ENCODE data around the gene WDR76. TPM values are rescaled to one million over a fixed set of nuclear protein-coding genes. Genes with fewer than 3 reads are reported as not detected.
A peak's percentile ranks its signal among the peaks of the same experiment; 100 is the strongest.

WDR76 gene
- total RNA-seq, 1 experiment from 2014 or later = 43.2 TPM

GRCh38 chr15:43877371-43877770 lies 50.6 kb downstream of the WDR76 start:
- DNase-seq (ENCODE audit: low read depth) = no peak

- no peak for DNase-seq (ENCODE audit: low read depth)
Measured at GRCh38 chr15:43878446-43878845, 51.6 kb downstream of the WDR76 start.

GRCh38 chr15:43879386-43880355 lies 52.9 kb downstream of the WDR76 start:
- DNase-seq (ENCODE audit: low read depth) = no peak

DNA sequence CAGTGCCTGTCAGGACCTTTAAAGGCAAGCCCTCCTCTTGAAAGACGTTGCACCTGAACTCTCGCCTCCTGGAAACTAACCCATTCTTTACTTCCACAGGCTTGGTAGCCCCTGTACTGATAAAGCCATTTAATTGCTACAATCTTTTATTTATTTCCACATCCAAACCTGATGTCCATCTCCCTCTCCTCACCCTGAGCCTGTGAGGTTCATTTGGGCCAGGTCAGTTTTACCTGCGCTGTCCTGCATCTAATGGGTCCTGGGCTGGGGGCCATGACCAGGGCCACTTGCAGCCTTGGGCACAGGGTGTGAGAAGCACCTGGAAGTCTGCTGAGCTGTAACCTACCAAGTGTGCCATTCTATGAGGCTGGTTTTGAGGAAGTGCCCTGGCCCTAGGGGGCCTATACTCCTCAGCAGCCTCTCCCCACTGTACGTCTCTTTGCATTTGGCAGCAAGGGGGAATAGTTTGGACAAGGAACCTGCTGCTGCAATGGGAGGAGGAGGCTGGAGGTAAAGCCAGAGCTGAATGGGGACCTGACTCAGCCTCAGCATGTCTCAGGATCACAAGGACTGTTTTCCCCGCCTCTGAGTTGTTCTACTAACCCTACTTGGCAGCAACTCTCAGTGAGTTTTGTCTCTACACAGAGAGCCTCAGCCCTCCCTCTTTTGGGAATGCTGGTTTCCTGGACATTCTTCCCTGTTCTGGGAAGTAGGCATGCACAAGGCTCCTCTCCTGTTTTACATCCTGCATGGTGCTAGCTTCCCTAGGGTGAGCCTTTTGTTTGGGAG lies 53.8 kb downstream of the WDR76 start:
- no peak for DNase-seq (ENCODE audit: low read depth)

GRCh38 chr15:43881245-43881644 lies 54.4 kb downstream of the WDR76 start:
- no peak for DNase-seq (ENCODE audit: low read depth)

- DNase-seq (ENCODE audit: low read depth) = no peak
Measured at GRCh38 chr15:43881944-43882343, 55.1 kb downstream of the WDR76 start.

- DNase-seq (ENCODE audit: low read depth) = no peak
Measured at GRCh38 chr15:43883571-43883970, 56.8 kb downstream of the WDR76 start.

GRCh38 chr15:43886558-43886957 lies 59.8 kb downstream of the WDR76 start:
- DNase-seq (ENCODE audit: low read depth) = no peak

DNA sequence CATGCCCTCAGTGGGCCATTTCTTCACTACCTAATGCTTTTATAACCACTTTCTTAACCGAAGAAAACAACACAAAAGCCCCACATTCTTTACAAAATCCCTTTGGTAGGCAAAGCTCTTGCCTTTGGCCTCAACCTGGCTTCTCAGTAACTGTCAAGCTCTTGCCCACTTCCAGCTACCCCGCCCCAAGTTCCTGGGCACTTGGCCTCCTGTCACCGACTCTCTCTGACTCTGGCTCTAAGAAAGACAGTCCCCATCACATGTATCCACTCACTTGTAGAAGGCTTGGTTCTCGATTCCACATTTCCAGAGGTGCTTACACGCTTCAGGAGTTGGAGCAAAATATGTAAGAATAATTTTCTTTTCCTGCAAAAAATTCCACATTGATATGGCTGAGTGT lies 61.1 kb downstream of the WDR76 start:
- no peak for DNase-seq (ENCODE audit: low read depth)

GRCh38 chr15:43889042-43889441 lies 62.2 kb downstream of the WDR76 start:
- no peak for DNase-seq (ENCODE audit: low read depth)

DNA sequence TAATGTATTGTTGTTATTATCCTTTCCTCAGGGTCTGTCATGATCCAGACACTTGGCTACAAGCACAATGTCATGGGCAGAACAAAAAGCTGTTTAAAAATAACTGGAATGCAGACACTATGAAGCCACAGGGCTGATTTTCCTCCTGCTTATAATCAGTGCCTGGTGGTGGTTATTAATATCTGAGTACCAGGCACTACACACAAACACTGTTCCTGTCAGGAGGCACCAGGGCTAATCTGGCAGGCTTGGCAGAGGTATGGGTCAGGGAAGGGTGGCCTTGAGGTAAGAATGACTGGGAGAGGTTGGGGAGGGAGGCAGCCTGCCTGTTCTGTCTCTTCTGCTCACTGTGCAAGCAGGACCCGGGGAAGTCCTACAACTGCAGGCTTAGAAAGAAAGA lies 67.2 kb downstream of the WDR76 start:
- no peak for DNase-seq (ENCODE audit: low read depth)

DNA sequence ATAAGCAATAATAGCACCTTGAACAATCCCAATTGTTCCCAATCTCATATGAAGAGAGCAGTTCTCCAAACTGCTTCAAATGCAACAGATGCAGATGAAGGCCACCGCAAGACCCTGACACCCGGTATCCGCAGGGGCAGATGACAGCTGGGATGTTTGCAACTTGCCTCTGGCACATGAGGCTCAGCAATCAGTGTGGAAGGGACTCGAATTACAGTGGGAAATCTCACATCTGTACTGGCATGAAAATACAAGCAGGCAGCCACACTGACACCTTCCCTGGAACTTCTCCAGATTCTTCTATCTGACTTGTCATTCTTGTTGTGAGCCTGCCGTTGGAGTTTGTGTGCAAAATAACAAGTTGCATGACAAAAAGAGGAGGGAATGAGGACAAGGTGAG lies 68.8 kb downstream of the WDR76 start:
- DNase-seq (ENCODE audit: low read depth) = no peak

- DNase-seq (ENCODE audit: low read depth) = no peak
Measured at GRCh38 chr15:43896543-43896942, 69.7 kb downstream of the WDR76 start.

GRCh38 chr15:43898891-43899290 lies 72.1 kb downstream of the WDR76 start:
- no peak for DNase-seq (ENCODE audit: low read depth)

DNA sequence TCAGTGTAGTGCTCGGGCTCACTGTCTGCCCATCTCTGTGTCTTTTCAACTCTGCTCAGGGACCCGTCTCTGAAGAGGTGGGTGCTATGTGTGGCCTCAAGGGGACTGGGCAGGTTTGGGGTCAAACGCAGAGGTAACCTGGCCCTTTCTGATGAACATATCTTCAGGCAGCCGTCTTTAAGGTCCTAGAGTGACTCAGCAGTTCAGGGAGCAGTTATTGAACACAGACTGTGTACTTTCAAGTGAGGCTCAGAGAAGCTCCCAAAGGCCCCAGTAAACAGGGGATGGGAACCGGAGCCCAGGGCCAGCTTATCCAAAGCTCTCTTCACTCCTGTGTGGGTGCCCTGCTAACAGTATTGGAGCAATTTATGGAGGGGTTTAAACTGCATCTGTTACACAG lies 73.1 kb downstream of the WDR76 start:
- no peak for DNase-seq (ENCODE audit: low read depth)

GRCh38 chr15:43900996-43901395 lies 74.2 kb downstream of the WDR76 start:
- no peak for DNase-seq (ENCODE audit: low read depth)

GRCh38 chr15:43901495-43901894 lies 74.7 kb downstream of the WDR76 start:
- DNase-seq (ENCODE audit: low read depth) = no peak

DNA sequence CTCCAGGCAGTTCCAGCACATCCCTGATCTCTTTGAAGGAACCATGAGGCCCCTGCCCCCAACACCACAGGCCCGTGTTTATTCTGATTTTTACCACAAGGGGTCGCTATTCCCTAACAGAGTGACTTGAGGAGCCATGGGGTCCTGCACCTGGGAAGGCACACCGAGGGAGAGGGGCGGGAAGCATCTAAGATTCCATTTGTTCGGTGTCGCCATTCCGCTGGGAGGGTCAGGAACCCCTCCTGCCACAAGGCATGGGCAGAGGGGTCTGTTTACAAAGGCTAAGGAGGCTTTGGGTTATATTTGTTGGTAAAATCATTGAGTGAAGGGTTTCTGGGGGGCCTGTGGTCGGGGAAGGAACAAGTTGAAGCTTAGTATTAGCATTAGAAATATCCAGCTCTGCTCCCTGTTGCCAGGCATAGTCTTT lies 77.1 kb downstream of the WDR76 start:
- peak; percentile 64 for DNase-seq (ENCODE audit: low read depth)

DNA sequence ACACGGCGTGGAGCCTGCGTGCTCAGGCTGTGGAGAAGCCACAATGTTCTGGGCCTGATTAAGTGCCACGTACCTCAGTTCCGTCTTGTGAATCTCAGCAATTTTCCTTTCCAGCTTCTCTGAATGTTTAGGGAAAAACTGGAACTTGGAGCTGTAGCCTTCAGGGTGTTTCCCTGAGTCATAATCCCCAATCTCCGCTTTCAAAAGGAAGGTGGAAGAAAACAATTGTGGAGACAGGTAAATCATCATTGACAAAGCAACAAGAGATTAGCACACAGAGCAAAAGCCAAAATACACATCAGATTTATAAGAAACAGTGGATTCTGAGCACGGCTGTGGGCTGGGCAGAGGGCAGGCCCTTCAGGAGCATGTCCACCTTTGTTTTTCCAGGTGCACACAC lies 79.0 kb downstream of the WDR76 start:
- DNase-seq (ENCODE audit: low read depth) = no peak

- no peak for DNase-seq (ENCODE audit: low read depth)
Measured at GRCh38 chr15:43908516-43909050, 81.8 kb downstream of the WDR76 start.

GRCh38 chr15:43911235-43911781 lies 84.5 kb downstream of the WDR76 start:
- DNase-seq (ENCODE audit: low read depth) = peak; percentile 87

- no peak for DNase-seq (ENCODE audit: low read depth)
Measured at GRCh38 chr15:43912208-43912607, 85.4 kb downstream of the WDR76 start.
